K562 (cell line): Measurements from ENCODE around the gene ARHGAP29. TPM values are rescaled to one million over a fixed set of nuclear protein-coding genes. Genes with fewer than 3 reads are reported as not detected.

Experiments
- ATAC-seq: fragments of 200-7000 bp; cut with Tn5 transposase; 3 replicates; pipeline ENCODE4 v1.9.1; 2020; ENCODE audit warnings: moderate library complexity
- BruUV-seq: library from RNA; stranded (reverse); fragments of 400-500 nt; replicated peaks from 2 replicates; lab custom pipeline; 2021; lab: Mats Ljungman, UMichigan
- CTCF ChIA-PET: fragments of 300-600 bp; formaldehyde crosslinking; extraction: SDS; loops from one replicate; lab custom pipeline; 2021; ENCODE audit warnings: low intra/inter-chr PET ratio; lab: Yijun Ruan, JAX
- POLR2A ChIA-PET: fragments of 300-600, 350-650 bp; sonication (Branson Sonifier 250); formaldehyde crosslinking; extraction: SDS; loops from one replicate; lab custom pipeline; 2021; ENCODE audit warnings: antibody characterized with exemption, inconsistent platforms; lab: Yijun Ruan, JAX
- DNase-seq, 4 experiments: peaks; one replicate each; pipeline versions ENCODE4 v3.0.0 to v3.0.0-alpha.2; 2011 to 2018; ENCODE audit warnings: low spot score in 3 of 4, mixed read lengths in 3 of 4; ENCODE audit errors: extremely low read depth in 1 of 4
- FAIRE-seq: peaks from 2 replicates; lab custom pipeline; 2011; peaks lifted over from hg19 to GRCh38; lab: Jason Lieb, UNC
- H2AFZ ChIP-seq: 2 replicates; pipeline ENCODE4 v1.6.0; 2011; ENCODE audit warnings: low read depth, low read length, control low read depth, inconsistent platforms
- H3K27ac ChIP-seq: fragments of 200-600 bp; 3 replicates; pipeline ENCODE4 v1.8.0; 2011; ENCODE audit warnings: low read depth, mild to moderate bottlenecking, control low read depth, inconsistent platforms, low read length, moderate library complexity, mixed read lengths; ENCODE audit errors: extremely low read depth
- H3K27me3 ChIP-seq, 2 experiments: fragments of 300-600 bp in 1 of 2; 2 replicates in 1 of 2; 3 replicates in 1 of 2; pipeline versions ENCODE4 v1.6.0 to v1.8.0; 2011; ENCODE audit warnings: inconsistent platforms in 2 of 2, low read length in 2 of 2, mild to moderate bottlenecking in 1 of 2, mixed read lengths in 1 of 2, moderate library complexity in 1 of 2; ENCODE audit not compliant: control insufficient read depth in 2 of 2, insufficient read depth in 2 of 2
- H3K36me3 ChIP-seq: fragments of 300-600 bp; 3 replicates; pipeline ENCODE4 v1.8.0; 2011; ENCODE audit warnings: mild to moderate bottlenecking, low read length, inconsistent platforms; ENCODE audit not compliant: control insufficient read depth, insufficient read depth
- H3K4me1 ChIP-seq, 2 experiments: fragments of 200-600 bp in 1 of 2; replicated peaks in 1 of 2; 2 replicates in 1 of 2; 3 replicates in 1 of 2; pipeline versions ENCODE4 v1.5.1 to v1.8.0; 2011; ENCODE audit warnings: inconsistent platforms in 2 of 2, low read length in 2 of 2, mild to moderate bottlenecking in 1 of 2, mixed read lengths in 1 of 2, moderate library complexity in 1 of 2; ENCODE audit not compliant: control insufficient read depth in 2 of 2, insufficient read depth in 2 of 2
- H3K4me2 ChIP-seq: 2 replicates; pipeline ENCODE4 v1.6.1; 2011; ENCODE audit warnings: low read length, control low read depth, inconsistent platforms, mixed read lengths; ENCODE audit not compliant: insufficient read depth
- H3K4me3 ChIP-seq: fragments of 200-600 bp; sonication (generic), shearing (Covaris generic); 2 replicates; pipeline ENCODE4 v1.5.1; 2016; ENCODE audit warnings: control low read depth, inconsistent platforms
- H3K79me2 ChIP-seq: fragments of 200-600 bp; 3 replicates; pipeline ENCODE4 v1.8.0; 2011; ENCODE audit warnings: low read length, inconsistent platforms; ENCODE audit not compliant: control insufficient read depth, insufficient read depth
- H3K9ac ChIP-seq, 2 experiments: 2 replicates each; pipeline versions ENCODE4 v1.6.0 to v1.6.1; 2011; ENCODE audit warnings: low read depth in 2 of 2, low read length in 2 of 2, control low read depth in 1 of 2, inconsistent platforms in 1 of 2, mild to moderate bottlenecking in 1 of 2, mixed read lengths in 1 of 2; ENCODE audit not compliant: insufficient read depth in 1 of 2
- H3K9me1 ChIP-seq: one replicate; pipeline ENCODE4 v1.6.0; 2011; ENCODE audit warnings: inconsistent platforms, mild to moderate bottlenecking, low read length, moderate library complexity; ENCODE audit not compliant: control insufficient read depth, insufficient read depth
- H3K9me3 ChIP-seq: replicated peaks from 2 replicates; pipeline ENCODE4 v1.5.1; 2011; ENCODE audit warnings: low read depth, low read length, inconsistent platforms; ENCODE audit not compliant: control insufficient read depth, insufficient read depth
- H4K20me1 ChIP-seq: replicated peaks from 2 replicates; pipeline ENCODE4 v1.6.1; 2011; ENCODE audit warnings: low read length, inconsistent platforms, mixed read lengths; ENCODE audit not compliant: control insufficient read depth, insufficient read depth
- CBX2 ChIP-seq: fragments of 200-600 bp; sonication (generic); IDR thresholded peaks from one replicate; pipeline ENCODE4 v1.6.1; 2012; ENCODE audit warnings: mild to moderate bottlenecking, low read length, inconsistent platforms; ENCODE audit not compliant: insufficient read depth, poor library complexity, severe bottlenecking
- CHCHD3 ChIP-seq: fragments of 250-450 bp; sonication (Bioruptor Pico); IDR thresholded peaks from 2 replicates; pipeline ENCODE4 v2.1.2; 2022; ENCODE audit warnings: mild to moderate bottlenecking
- DNMT1 ChIP-seq: fragments of 450-650 bp; IDR thresholded peaks from 2 replicates; pipeline ENCODE4 v1.6.1; 2016; ENCODE audit warnings: antibody characterized with exemption, mild to moderate bottlenecking
- LEF1 ChIP-seq: fragments of 450-650 bp; IDR thresholded peaks from 2 replicates; pipeline ENCODE4 v1.6.1; 2016; ENCODE audit warnings: mild to moderate bottlenecking
- MBD1 ChIP-seq: fragments of 250-450 bp; sonication (Bioruptor Pico); IDR thresholded peaks from 2 replicates; pipeline ENCODE4 v1.8.0; 2022; ENCODE audit warnings: inconsistent platforms
- MECOM ChIP-seq: fragments of 250-450 bp; sonication (Bioruptor Pico); IDR thresholded peaks from 2 replicates; pipeline ENCODE4 v1.8.0; 2022; ENCODE audit warnings: inconsistent platforms
- STAT5A ChIP-seq: IDR thresholded peaks from 2 replicates; pipeline ENCODE4 v1.6.1; 2012; ENCODE audit warnings: low read length, inconsistent platforms, borderline replicate concordance
- WGBS: fragments of 100-300 bp; shearing (Covaris generic); methylation state at CpG from one replicate; pipeline ENCODE4 v1.1.6; 2016; ENCODE audit warnings: low coverage, mixed read lengths; ENCODE audit not compliant: insufficient coverage; ENCODE audit errors: missing lambda C conversion rate; 5-methylcytosine and 5-hydroxymethylcytosine counted together
- in situ Hi-C: fragments of 300-500 bp; cut with MboI; formaldehyde crosslinking; loops from 4 replicates; pipeline ENCODE4 v1.15.0; 2018; ENCODE audit warnings: inconsistent platforms, mixed read lengths
- intact Hi-C: fragments of 100-400 bp; cut with micrococcal nuclease; formaldehyde crosslinking; loops from 2 replicates; pipeline ENCODE4 v1.14.2; 2022
- polyA plus RNA-seq, 8 experiments: library from polyadenylated mRNA; depleted of rRNA in 4 of 8; stranded (reverse) in 5 of 8; unstranded in 3 of 8; fragments of >200 nt; fragmentation: Nextera tagmentation in 2 of 8; fragmentation: Illumina TruSeq in 1 of 8; extraction: Ambion mirVana in 2 of 8; extraction: Trizol in 1 of 8; gene quantifications; 2 replicates each; pipeline versions ENCODE4 v1.2.1 to v1.2.3, GENCODE V29; 2011 to 2014; ENCODE audit warnings: inconsistent platforms in 1 of 8, missing spikeins in 1 of 8
- total RNA-seq, 7 experiments: library from RNA; depleted of rRNA in 6 of 7; stranded (reverse); fragments of >200 nt in 6 of 7; fragmentation: Illumina TruSeq in 2 of 7; extraction: Trizol in 2 of 7; gene quantifications; 2 replicates each; pipeline versions ENCODE4 v1.2.1 to v1.2.3, GENCODE V29; 2011 to 2021; ENCODE audit warnings: low replicate concordance in 1 of 7
- TF ChIP-seq, protein P1 (sequence below): fragments of 450-650 bp; formaldehyde crosslinking; IDR thresholded peaks from 2 replicates; pipeline ENCODE4 v1.4.0; 2020; ENCODE audit warnings: mild to moderate bottlenecking, moderate library complexity

Gene ARHGAP29
- total and polyA plus RNA-seq, 9 of the 15 experiments (the other 6 are each of a cell fraction or from before 2014, with no cell fraction given) = under 0.01 to 0.13 (median 0.02) TPM; not detected in 5

GRCh38 chr1:94144836-94145235 is 92.5 kb downstream of the ARHGAP29 start:
- no peak for FAIRE-seq
- TF ChIP-seq DNMT1 (no peak), CHCHD3 (CRISPR knock-in tag) (no peak), STAT5A (no peak), LEF1 (no peak), MBD1 (no peak), CBX2 (no peak), MECOM (CRISPR knock-in tag) (no peak)
- TF ChIP-seq, protein P1, sequence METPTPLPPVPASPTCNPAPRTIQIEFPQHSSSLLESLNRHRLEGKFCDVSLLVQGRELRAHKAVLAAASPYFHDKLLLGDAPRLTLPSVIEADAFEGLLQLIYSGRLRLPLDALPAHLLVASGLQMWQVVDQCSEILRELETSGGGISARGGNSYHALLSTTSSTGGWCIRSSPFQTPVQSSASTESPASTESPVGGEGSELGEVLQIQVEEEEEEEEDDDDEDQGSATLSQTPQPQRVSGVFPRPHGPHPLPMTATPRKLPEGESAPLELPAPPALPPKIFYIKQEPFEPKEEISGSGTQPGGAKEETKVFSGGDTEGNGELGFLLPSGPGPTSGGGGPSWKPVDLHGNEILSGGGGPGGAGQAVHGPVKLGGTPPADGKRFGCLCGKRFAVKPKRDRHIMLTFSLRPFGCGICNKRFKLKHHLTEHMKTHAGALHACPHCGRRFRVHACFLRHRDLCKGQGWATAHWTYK (CRISPR knock-in tag) = no peak

More at GRCh38 chr1:94144836-94145235, 92.5 kb downstream of the ARHGAP29 start:
- no peaks in the 10 kb centered on the region; the same call in 1 of the 2 replicates for H3K9me3 ChIP-seq
- intact Hi-C loops (no loop called here), in situ Hi-C loops (no loop called here)
- H3K79me2 ChIP-seq = no peaks in the 10 kb centered on the region
- H3K4me2 ChIP-seq = no peak overlapping the region
- no peaks in the 10 kb centered on the region for H3K36me3 ChIP-seq
- POLR2A ChIA-PET = interaction anchor here (0.7 kb wide), 1 partner anchor 97 kb away, joined by 5 read pairs; no protein-coding TSS in a partner anchor
- H3K27ac ChIP-seq = no peak overlapping the region
- H3K9ac ChIP-seq = no peak overlapping the region
- 0% methylated on average over 1 of the region's 1 CpG for WGBS
- CTCF ChIA-PET = no interaction called here
- H4K20me1 ChIP-seq = no peaks in the 10 kb centered on the region
- DNase-seq (no peak), ATAC-seq (no peak)
- no peaks in the 10 kb centered on the region for H3K4me1 ChIP-seq
- H3K4me3 ChIP-seq = no peak overlapping the region
- H3K27me3 ChIP-seq = no peaks in the 10 kb centered on the region
- BruUV-seq = no TSS peak
- no peak overlapping the region for H2AFZ ChIP-seq
- H3K9me1 ChIP-seq = no peaks in the 10 kb centered on the region
